ENCODE results near the gene DNAH14. TPM values are rescaled to one million over a fixed set of nuclear protein-coding genes. Genes with fewer than 3 reads are reported as not detected.

The DNAH14 gene
- total RNA-seq, 1 experiment from 2014 or later: 33.2 TPM

DNA sequence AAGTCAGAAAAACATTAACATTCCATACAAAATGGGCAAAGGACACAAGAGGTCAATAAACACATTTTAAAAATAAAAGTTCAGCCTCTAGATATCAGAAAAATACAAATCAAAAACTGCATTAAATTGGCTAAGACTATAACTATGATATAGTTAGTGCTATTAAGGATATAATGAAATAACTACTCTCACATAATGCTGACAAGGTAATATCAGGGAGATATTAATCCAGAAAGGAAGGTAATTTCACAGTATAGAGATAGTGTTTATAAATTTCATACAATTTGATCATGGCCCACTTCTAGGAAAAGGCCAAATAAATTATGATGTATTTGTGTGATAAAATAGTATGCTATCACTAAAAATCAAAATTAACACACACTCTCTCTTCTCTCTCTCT is 436.5 kb downstream of the DNAH14 start:
- ATAC-seq (no peak), DNase-seq (ENCODE audit: low read depth, low spot score) (no peak)
- BruUV-seq (replicated peaks): no TSS peak
- no peaks in the 10 kb centered on the region for H4K20me1 ChIP-seq (ENCODE audit: insufficient read depth)
- RAD21 ChIA-PET (ENCODE audit: low non-redundant PET in 1 of 2, low total read pairs in 2 of 2, uncharacterized antibody in 2 of 2, unreplicated experiment in 2 of 2): no interaction called here
- no peak overlapping the region for H3K4me3 ChIP-seq (replicated peaks in 1 of 2; ENCODE audit: low read depth in 1 of 2, low read length in 2 of 2)
- H3K4me2 ChIP-seq (ENCODE audit: low read length): no peak overlapping the region
- no peaks in the 10 kb centered on the region for H3K36me3 ChIP-seq (ENCODE audit: control insufficient read depth in 1 of 2, insufficient read depth in 2 of 2, low read length in 2 of 2)
- no peak overlapping the region for H2AFZ ChIP-seq (ENCODE audit: low read depth, low read length, poor library complexity, severe bottlenecking)
- no peaks in the 10 kb centered on the region for H3K9me2 ChIP-seq (ENCODE audit: insufficient read depth)
- POLR2A ChIA-PET: no interaction called here
- no peaks in the 10 kb centered on the region for H3K9me3 ChIP-seq (ENCODE audit: control insufficient read depth in 1 of 2, insufficient read depth in 1 of 2, low read depth in 1 of 2, low read length in 2 of 2)
- H3K4me1 ChIP-seq (ENCODE audit: control insufficient read depth in 1 of 2, insufficient read depth in 2 of 2, low read length in 2 of 2): no peaks in the 10 kb centered on the region
- TF ChIP-seq, protein P1, sequence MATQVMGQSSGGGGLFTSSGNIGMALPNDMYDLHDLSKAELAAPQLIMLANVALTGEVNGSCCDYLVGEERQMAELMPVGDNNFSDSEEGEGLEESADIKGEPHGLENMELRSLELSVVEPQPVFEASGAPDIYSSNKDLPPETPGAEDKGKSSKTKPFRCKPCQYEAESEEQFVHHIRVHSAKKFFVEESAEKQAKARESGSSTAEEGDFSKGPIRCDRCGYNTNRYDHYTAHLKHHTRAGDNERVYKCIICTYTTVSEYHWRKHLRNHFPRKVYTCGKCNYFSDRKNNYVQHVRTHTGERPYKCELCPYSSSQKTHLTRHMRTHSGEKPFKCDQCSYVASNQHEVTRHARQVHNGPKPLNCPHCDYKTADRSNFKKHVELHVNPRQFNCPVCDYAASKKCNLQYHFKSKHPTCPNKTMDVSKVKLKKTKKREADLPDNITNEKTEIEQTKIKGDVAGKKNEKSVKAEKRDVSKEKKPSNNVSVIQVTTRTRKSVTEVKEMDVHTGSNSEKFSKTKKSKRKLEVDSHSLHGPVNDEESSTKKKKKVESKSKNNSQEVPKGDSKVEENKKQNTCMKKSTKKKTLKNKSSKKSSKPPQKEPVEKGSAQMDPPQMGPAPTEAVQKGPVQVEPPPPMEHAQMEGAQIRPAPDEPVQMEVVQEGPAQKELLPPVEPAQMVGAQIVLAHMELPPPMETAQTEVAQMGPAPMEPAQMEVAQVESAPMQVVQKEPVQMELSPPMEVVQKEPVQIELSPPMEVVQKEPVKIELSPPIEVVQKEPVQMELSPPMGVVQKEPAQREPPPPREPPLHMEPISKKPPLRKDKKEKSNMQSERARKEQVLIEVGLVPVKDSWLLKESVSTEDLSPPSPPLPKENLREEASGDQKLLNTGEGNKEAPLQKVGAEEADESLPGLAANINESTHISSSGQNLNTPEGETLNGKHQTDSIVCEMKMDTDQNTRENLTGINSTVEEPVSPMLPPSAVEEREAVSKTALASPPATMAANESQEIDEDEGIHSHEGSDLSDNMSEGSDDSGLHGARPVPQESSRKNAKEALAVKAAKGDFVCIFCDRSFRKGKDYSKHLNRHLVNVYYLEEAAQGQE (IDR thresholded peaks at IDR 0.05; ENCODE audit: low read depth): no peak
- TF ChIP-seq EGR1 (IDR thresholded peaks at IDR 0.05; ENCODE audit: low read depth): no peak
- TF ChIP-seq SP1 (IDR thresholded peaks at IDR 0.05; ENCODE audit: low read depth): no peak
- TF ChIP-seq, protein P2, sequence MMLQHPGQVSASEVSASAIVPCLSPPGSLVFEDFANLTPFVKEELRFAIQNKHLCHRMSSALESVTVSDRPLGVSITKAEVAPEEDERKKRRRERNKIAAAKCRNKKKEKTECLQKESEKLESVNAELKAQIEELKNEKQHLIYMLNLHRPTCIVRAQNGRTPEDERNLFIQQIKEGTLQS (IDR thresholded peaks at IDR 0.05): no peak
- TF ChIP-seq TCF7L2 (IDR thresholded peaks at IDR 0.05; ENCODE audit: borderline replicate concordance, extremely low read depth, insufficient read depth, insufficient read length): no peak
- no peak for TF ChIP-seq CBX3 (IDR thresholded peaks at IDR 0.05; ENCODE audit: low read depth)
- no peak for TF ChIP-seq EZH2phosphoT487 (IDR thresholded peaks at IDR 0.05; ENCODE audit: borderline replicate concordance)
- no peak for TF ChIP-seq POLR2A (IDR thresholded peaks at IDR 0.05; ENCODE audit: borderline replicate concordance, extremely low read depth, insufficient read depth, insufficient read length)
- TF ChIP-seq ZFX (IDR thresholded peaks at IDR 0.05): no peak
- no peak for TF ChIP-seq CTCF (IDR thresholded peaks at IDR 0.05 in 2 of 3, conservative IDR thresholded peaks at IDR 0.05 in 1 of 3; ENCODE audit: borderline replicate concordance in 1 of 3, insufficient read depth in 1 of 3, low read depth in 2 of 3, low read length in 2 of 3)
- no peak for TF ChIP-seq SIN3A (IDR thresholded peaks at IDR 0.05; ENCODE audit: low read depth)
- TF ChIP-seq, protein P3, sequence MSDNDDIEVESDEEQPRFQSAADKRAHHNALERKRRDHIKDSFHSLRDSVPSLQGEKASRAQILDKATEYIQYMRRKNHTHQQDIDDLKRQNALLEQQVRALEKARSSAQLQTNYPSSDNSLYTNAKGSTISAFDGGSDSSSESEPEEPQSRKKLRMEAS (IDR thresholded peaks at IDR 0.05): no peak
- TF ChIP-seq EZH2 (IDR thresholded peaks at IDR 0.05): no peak
- no peak for TF ChIP-seq SRF (IDR thresholded peaks at IDR 0.05; ENCODE audit: low read depth)
- TF ChIP-seq YY1 (IDR thresholded peaks at IDR 0.05; ENCODE audit: extremely low read depth, insufficient replicate concordance, low read depth, low read length): no peak
- no peak for TF ChIP-seq ZNF274 (IDR thresholded peaks at IDR 0.05; ENCODE audit: low read depth, low read length)
- H3K27me3 ChIP-seq (ENCODE audit: insufficient read depth, low read length): no peaks in the 10 kb centered on the region
- no peak overlapping the region for H3K27ac ChIP-seq (ENCODE audit: low read depth, low read length)
- H3K9ac ChIP-seq (ENCODE audit: low read length): no peak overlapping the region
- CTCF ChIA-PET: no interaction called here
- intact Hi-C loops (cut with micrococcal nuclease): no loop called here
- H3K79me2 ChIP-seq (ENCODE audit: insufficient read depth, low read length): no peaks in the 10 kb centered on the region
